Fibroblast of lung (primary cell): ENCODE results near the gene VAV2.

Experiments used
- EZH2 ChIP-seq: IDR thresholded peaks from 2 replicates; pipeline ENCODE4 v1.5.1; 2012; ENCODE audit warnings: low read length, control low read depth, mild to moderate bottlenecking; ENCODE audit errors: missing control alignments
- TF ChIP-seq, protein P1 (sequence below), 2 donors: IDR thresholded peaks in 1 of 2; conservative IDR thresholded peaks in 1 of 2; 1 replicate in 1 of 2; 2 replicates in 1 of 2; pipeline ENCODE4 v1.5.1; 2011 to 2012; ENCODE audit warnings: low read length in 2 of 2, control low read depth in 1 of 2, inconsistent platforms in 1 of 2, low read depth in 1 of 2, mild to moderate bottlenecking in 1 of 2

DNA sequence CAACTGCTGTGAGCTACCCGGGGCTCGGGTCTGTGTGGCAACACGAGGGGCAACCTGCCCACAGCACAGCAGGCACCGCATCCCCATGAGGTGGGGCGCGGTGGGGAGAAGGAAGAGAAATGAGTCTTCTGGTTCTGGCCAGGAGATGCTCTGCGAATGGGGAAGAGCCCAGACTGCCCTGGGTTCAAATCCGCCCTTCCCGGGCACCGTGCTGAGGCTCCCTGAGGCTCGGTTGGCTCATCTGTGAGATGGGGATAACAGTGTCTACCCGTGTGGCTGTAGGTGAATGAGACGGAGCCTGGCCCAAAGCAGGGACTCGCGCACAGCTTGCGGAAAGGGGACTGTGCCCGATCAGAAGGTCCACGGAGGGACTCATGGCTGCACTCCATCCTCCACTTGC lies 123.9 kb downstream of the VAV2 start:
- TF ChIP-seq, protein P1, sequence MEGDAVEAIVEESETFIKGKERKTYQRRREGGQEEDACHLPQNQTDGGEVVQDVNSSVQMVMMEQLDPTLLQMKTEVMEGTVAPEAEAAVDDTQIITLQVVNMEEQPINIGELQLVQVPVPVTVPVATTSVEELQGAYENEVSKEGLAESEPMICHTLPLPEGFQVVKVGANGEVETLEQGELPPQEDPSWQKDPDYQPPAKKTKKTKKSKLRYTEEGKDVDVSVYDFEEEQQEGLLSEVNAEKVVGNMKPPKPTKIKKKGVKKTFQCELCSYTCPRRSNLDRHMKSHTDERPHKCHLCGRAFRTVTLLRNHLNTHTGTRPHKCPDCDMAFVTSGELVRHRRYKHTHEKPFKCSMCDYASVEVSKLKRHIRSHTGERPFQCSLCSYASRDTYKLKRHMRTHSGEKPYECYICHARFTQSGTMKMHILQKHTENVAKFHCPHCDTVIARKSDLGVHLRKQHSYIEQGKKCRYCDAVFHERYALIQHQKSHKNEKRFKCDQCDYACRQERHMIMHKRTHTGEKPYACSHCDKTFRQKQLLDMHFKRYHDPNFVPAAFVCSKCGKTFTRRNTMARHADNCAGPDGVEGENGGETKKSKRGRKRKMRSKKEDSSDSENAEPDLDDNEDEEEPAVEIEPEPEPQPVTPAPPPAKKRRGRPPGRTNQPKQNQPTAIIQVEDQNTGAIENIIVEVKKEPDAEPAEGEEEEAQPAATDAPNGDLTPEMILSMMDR (conservative IDR thresholded peaks at IDR 0.05 in 1 of 2, IDR thresholded peaks at IDR 0.05 in 1 of 2; ENCODE audit: low read depth in 1 of 2, low read length in 2 of 2): no peak
- TF ChIP-seq EZH2: no peak
